Aorta (tissue), 5 donors: ENCODE measurements around the gene SYNE4. TPM values are rescaled to one million over a fixed set of nuclear protein-coding genes. Genes with fewer than 3 reads are reported as not detected.
A peak's percentile ranks its signal among the peaks of the same experiment; 100 is the strongest.
"Not testable (repeated sequence)": the region's sequence is repeated elsewhere in the genome, so short reads cannot be mapped to it uniquely, and the experiment has no call there.

ENCODE experiments used
- ATAC-seq: fragments of 200-7000 bp; cut with Tn5 transposase; one replicate; pipeline ENCODE4 v1.9.1; 2022; ENCODE audit warnings: moderate library complexity; ENCODE audit not compliant: low FRiP score
- DNase-seq, 2 donors: peaks; one replicate each; pipeline ENCODE4 v3.0.0-alpha.2; 2020
- H3K27ac ChIP-seq, 2 donors: one replicate each; pipeline ENCODE4 v1.5.1; 2013; ENCODE audit warnings: low read length in 2 of 2, mild to moderate bottlenecking in 2 of 2, moderate library complexity in 2 of 2, control low read depth in 1 of 2, inconsistent platforms in 1 of 2, low read depth in 1 of 2
- H3K27me3 ChIP-seq, 2 donors: one replicate each; pipeline ENCODE4 v1.6.1; 2013; ENCODE audit warnings: control low read depth in 1 of 2, low read length in 1 of 2, mild to moderate bottlenecking in 1 of 2, moderate library complexity in 1 of 2; ENCODE audit not compliant: insufficient read depth in 2 of 2, control insufficient read depth in 1 of 2
- H3K36me3 ChIP-seq, 2 donors: one replicate each; pipeline ENCODE4 v1.6.1; 2013; ENCODE audit warnings: control low read depth in 1 of 2, low read length in 1 of 2, mild to moderate bottlenecking in 1 of 2; ENCODE audit not compliant: insufficient read depth in 2 of 2, control insufficient read depth in 1 of 2
- H3K4me1 ChIP-seq, 2 donors: one replicate each; pipeline ENCODE4 v1.6.1; 2013; ENCODE audit warnings: low read length in 2 of 2, control low read depth in 1 of 2, mild to moderate bottlenecking in 1 of 2, moderate library complexity in 1 of 2; ENCODE audit not compliant: insufficient read depth in 2 of 2, control insufficient read depth in 1 of 2
- H3K4me3 ChIP-seq, 2 donors: one replicate each; pipeline ENCODE4 v1.5.1; 2013; ENCODE audit warnings: low read length in 2 of 2, control low read depth in 1 of 2, mild to moderate bottlenecking in 1 of 2
- H3K9me3 ChIP-seq: one replicate; pipeline ENCODE4 v1.6.1; 2013; ENCODE audit warnings: mild to moderate bottlenecking, low read length; ENCODE audit not compliant: control insufficient read depth
- WGBS, 2 donors: extraction: QIAGEN DNeasy Blood & Tissue Kit; methylation state at CpG; one replicate each; pipeline ENCODE4 v1.1.7; 2013; 5-methylcytosine and 5-hydroxymethylcytosine counted together
- intact Hi-C, 2 donors: fragments of 100-400 bp; cut with DNase I; formaldehyde crosslinking; loops; one replicate each; pipeline versions ENCODE4 v1.14.2 to v1.15.0; 2022
- polyA plus RNA-seq, 2 donors: library from polyadenylated mRNA; stranded (reverse); fragments of 200-250 nt; gene quantifications; one replicate each; pipeline ENCODE4 v1.2.3, GENCODE V29; 2013
- total RNA-seq, 2 donors: library from RNA; stranded (reverse); fragmentation: NEBNext Ultra II Directional; extraction: Animal tissue kit (Norgen Biotek cat#: 25700); gene quantifications; one replicate each; pipeline ENCODE4 v1.2.1, GENCODE V29; 2021
- donor health status: healthy with polysubstance abuse.
- donor health status: Bipolar disorder and iron deficiency.
- donor health status: DM: no; HTN: no; CAD: no.
- donor health status: DM: no; HTN: no; CAD: no.
- donor health status: DM: yes; HTN: yes; CAD: no.

Gene SYNE4
- total and polyA plus RNA-seq, 4 donors: 1.0 to 2.3 (median 1.4) TPM; not detected in 1

- DNase-seq (no peak), ATAC-seq (no peak)
- no peaks in the 10 kb centered on the region for H3K4me1 ChIP-seq
- H3K4me3 ChIP-seq: no peak overlapping the region
- no peaks in the 10 kb centered on the region for H3K27me3 ChIP-seq
- no peaks in the 10 kb centered on the region for H3K36me3 ChIP-seq
- no peaks in the 10 kb centered on the region for H3K9me3 ChIP-seq
- H3K27ac ChIP-seq: no peak overlapping the region
- 32 to 36% methylated on average over 8 of the region's 8 CpGs for WGBS, 2 donors
- intact Hi-C loops: no loop called here
These were observed 21.1 kb downstream of the SYNE4 start for GRCh38 chr19:35987571-35987896.

GRCh38 chr19:35986664-35987570 is 21.7 kb downstream of the SYNE4 start:
- H3K27me3 ChIP-seq: no peaks in the 10 kb centered on the region
- intact Hi-C loops: no loop called here
- no peaks in the 10 kb centered on the region for H3K4me1 ChIP-seq
- ATAC-seq (peak; percentile 7), DNase-seq (peak in 1 of 2 donors; percentile 77)
- no peak overlapping the region for H3K4me3 ChIP-seq
- WGBS, 2 donors: 8% methylated on average over 54 of the region's 54 CpGs
- no peak overlapping the region for H3K27ac ChIP-seq
- no peaks in the 10 kb centered on the region for H3K9me3 ChIP-seq
- no peaks in the 10 kb centered on the region for H3K36me3 ChIP-seq

GRCh38 chr19:35986111-35986510 is 22.5 kb downstream of the SYNE4 start:
- ATAC-seq (no peak), DNase-seq (no peak)
- Histone ChIP-seq H3K27ac (no peak overlapping the region), H3K36me3 (no peaks in the 10 kb centered on the region), H3K4me1 (no peaks in the 10 kb centered on the region), H3K4me3 (no peak overlapping the region), H3K9me3 (no peaks in the 10 kb centered on the region), H3K27me3 (no peaks in the 10 kb centered on the region)
- intact Hi-C loops: no loop called here
- WGBS, 2 donors: 89 to 90% methylated on average over 5 of the region's 5 CpGs

- no peaks in the 10 kb centered on the region for H3K36me3 ChIP-seq
- no peak for ATAC-seq
- whole genome bisulfite sequencing, 2 donors: 80 to 82% methylated on average over 7 to 8 of the region's 8 CpGs
- intact Hi-C loops: no loop called here
- DNase-seq: no peak
- H3K27ac ChIP-seq: no peak overlapping the region
- no peaks in the 10 kb centered on the region for H3K27me3 ChIP-seq
- no peak overlapping the region for H3K4me3 ChIP-seq
- no peaks in the 10 kb centered on the region for H3K9me3 ChIP-seq
- H3K4me1 ChIP-seq: no peaks in the 10 kb centered on the region
These were observed 25.4 kb downstream of the SYNE4 start for GRCh38 chr19:35983177-35983576.

GRCh38 chr19:35980997-35981396 is 27.6 kb downstream of the SYNE4 start:
- DNase-seq, ATAC-seq, H3K36me3 ChIP-seq, H3K9me3 ChIP-seq, H3K4me1 ChIP-seq, intact Hi-C loops, H3K4me3 ChIP-seq, H3K27me3 ChIP-seq, H3K27ac ChIP-seq: not testable (repeated sequence)
- 77 to 86% methylated on average over 4 of the region's 4 CpGs for WGBS, 2 donors

DNA sequence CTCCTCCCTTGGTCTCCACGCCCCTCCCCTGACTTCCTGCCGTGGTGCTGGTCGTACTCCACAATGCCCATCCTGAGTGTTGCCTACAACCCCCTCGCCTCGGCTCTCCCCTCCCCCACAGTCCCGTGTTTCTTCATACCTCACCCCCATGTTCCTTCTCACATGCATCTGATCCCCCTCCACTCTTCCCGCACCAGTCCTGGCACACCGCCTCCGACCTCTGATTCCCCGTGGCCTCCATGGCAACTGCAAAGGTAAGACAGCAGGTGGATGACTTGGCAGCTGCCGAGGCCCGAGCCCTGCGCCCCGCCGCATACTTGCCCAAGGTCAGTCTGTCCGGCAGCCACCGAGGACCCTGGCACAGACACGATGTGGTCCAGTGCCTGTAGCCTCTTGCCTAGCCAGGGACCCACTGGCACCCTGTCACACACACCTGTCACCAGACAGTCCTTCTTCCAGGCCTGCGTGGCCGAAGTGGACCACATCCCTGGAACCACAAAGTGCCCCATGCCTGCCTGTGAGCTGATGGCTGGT is 29.7 kb downstream of the SYNE4 start:
- intact Hi-C loops: no loop called here
- H3K27ac ChIP-seq: no peak overlapping the region
- no peak overlapping the region for H3K4me3 ChIP-seq
- WGBS, 2 donors: 67 to 68% methylated on average over 20 of the region's 20 CpGs
- no peak for DNase-seq
- no peak for ATAC-seq
- H3K27me3 ChIP-seq: no peaks in the 10 kb centered on the region
- H3K4me1 ChIP-seq: no peaks in the 10 kb centered on the region
- no peaks in the 10 kb centered on the region for H3K9me3 ChIP-seq
- no peaks in the 10 kb centered on the region for H3K36me3 ChIP-seq

- H3K27me3 ChIP-seq: no peaks in the 10 kb centered on the region
- no peaks in the 10 kb centered on the region for H3K9me3 ChIP-seq
- 41 to 50% methylated on average over 5 of the region's 5 CpGs for WGBS, 2 donors
- no peaks in the 10 kb centered on the region for H3K36me3 ChIP-seq
- no peak for DNase-seq
- no peak overlapping the region for H3K4me3 ChIP-seq
- no peaks in the 10 kb centered on the region for H3K4me1 ChIP-seq
- no peak for ATAC-seq
- intact Hi-C loops: no loop called here
- no peak overlapping the region for H3K27ac ChIP-seq
These were observed 30.3 kb downstream of the SYNE4 start for GRCh38 chr19:35978271-35978670.

GRCh38 chr19:35977446-35978222 is 31.0 kb downstream of the SYNE4 start:
- Histone ChIP-seq H3K4me3 (no peak overlapping the region), H3K9me3 (no peaks in the 10 kb centered on the region), H3K36me3 (no peaks in the 10 kb centered on the region), H3K27ac (no peak overlapping the region), H3K4me1 (no peaks in the 10 kb centered on the region), H3K27me3 (no peaks in the 10 kb centered on the region)
- WGBS, 2 donors: 52 to 54% methylated on average over 14 of the region's 14 CpGs
- intact Hi-C loops: no loop called here
- ATAC-seq (no peak), DNase-seq (no peak)
